ENCODE results near the gene DLG5. TPM values are rescaled to one million over a fixed set of nuclear protein-coding genes. Genes with fewer than 3 reads are reported as not detected.
A peak's percentile ranks its signal among the peaks of the same experiment; 100 is the strongest.

The DLG5 gene, protein sequence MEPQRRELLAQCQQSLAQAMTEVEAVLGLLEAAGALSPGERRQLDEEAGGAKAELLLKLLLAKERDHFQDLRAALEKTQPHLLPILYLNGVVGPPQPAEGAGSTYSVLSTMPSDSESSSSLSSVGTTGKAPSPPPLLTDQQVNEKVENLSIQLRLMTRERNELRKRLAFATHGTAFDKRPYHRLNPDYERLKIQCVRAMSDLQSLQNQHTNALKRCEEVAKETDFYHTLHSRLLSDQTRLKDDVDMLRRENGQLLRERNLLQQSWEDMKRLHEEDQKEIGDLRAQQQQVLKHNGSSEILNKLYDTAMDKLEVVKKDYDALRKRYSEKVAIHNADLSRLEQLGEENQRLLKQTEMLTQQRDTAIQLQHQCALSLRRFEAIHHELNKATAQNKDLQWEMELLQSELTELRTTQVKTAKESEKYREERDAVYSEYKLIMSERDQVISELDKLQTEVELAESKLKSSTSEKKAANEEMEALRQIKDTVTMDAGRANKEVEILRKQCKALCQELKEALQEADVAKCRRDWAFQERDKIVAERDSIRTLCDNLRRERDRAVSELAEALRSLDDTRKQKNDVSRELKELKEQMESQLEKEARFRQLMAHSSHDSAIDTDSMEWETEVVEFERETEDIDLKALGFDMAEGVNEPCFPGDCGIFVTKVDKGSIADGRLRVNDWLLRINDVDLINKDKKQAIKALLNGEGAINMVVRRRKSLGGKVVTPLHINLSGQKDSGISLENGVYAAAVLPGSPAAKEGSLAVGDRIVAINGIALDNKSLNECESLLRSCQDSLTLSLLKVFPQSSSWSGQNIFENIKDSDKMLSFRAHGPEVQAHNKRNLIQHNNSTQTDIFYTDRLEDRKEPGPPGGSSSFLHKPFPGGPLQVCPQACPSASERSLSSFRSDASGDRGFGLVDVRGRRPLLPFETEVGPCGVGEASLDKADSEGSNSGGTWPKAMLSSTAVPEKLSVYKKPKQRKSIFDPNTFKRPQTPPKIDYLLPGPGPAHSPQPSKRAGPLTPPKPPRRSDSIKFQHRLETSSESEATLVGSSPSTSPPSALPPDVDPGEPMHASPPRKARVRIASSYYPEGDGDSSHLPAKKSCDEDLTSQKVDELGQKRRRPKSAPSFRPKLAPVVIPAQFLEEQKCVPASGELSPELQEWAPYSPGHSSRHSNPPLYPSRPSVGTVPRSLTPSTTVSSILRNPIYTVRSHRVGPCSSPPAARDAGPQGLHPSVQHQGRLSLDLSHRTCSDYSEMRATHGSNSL (N-terminal part only)
- 38.0 and 45.3 TPM in 2 replicates for total RNA-seq

DNA sequence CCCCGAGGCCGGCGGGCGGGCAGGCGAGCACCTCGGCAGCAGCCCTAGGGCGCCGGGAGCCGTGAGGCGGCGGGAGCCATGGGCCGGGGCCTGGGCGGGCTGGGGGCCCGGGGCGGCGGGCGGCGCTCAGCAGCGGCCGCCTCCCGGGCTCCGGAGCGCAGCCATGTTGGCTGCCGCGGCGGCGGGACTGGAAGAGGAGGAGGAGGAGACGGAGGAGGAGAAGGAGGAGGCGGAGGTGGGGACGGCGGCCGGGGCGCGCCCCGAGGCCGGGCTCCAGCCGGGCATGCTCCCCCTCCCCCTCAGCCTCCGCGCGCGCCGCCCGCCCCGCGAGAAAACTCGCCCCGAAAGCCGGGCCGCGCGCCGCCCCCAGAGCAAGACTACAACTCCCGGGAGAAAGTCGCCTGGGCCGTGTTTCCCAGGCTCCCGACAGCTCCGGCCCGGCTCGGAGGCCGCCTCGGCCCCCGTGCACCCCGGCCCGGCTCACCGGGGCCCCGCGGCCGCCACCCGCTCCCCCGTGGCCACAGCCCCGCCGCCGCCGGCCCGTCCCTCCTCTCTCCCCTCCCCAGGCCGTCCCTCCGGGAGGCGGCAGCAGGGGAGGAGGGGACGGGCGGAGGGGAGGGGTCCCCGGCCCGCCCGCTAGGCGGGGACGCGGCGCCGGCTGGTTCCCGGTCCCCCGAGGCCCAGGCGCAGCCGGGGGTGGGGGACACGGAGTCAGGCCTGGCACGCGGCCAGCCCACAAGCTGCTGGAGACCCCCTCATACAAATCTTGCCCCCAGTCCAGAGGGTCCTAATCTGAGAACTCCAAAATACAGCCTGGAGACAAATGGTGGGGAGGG, at the start of gene DLG5:
TSS of gene DLG5 (minus strand) at position 190 of the 836 bp plus-strand sequence. CDS start 235 bp downstream, outside the sequence.
- TF ChIP-seq, protein P1, sequence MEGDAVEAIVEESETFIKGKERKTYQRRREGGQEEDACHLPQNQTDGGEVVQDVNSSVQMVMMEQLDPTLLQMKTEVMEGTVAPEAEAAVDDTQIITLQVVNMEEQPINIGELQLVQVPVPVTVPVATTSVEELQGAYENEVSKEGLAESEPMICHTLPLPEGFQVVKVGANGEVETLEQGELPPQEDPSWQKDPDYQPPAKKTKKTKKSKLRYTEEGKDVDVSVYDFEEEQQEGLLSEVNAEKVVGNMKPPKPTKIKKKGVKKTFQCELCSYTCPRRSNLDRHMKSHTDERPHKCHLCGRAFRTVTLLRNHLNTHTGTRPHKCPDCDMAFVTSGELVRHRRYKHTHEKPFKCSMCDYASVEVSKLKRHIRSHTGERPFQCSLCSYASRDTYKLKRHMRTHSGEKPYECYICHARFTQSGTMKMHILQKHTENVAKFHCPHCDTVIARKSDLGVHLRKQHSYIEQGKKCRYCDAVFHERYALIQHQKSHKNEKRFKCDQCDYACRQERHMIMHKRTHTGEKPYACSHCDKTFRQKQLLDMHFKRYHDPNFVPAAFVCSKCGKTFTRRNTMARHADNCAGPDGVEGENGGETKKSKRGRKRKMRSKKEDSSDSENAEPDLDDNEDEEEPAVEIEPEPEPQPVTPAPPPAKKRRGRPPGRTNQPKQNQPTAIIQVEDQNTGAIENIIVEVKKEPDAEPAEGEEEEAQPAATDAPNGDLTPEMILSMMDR (IDR thresholded peaks at IDR 0.05; ENCODE audit: insufficient read depth, low read length, severe bottlenecking), result no peak
- Histone ChIP-seq H3K36me3 (ENCODE audit: control insufficient read depth, insufficient read depth, low read length) (peaks cover 2% of the 10 kb centered on the region), H3K27me3 (ENCODE audit: control insufficient read depth, insufficient read depth, low read length) (no peaks in the 10 kb centered on the region), H3K4me3 (ENCODE audit: low read depth, low read length) (peak within 1 kb of the TSS; percentile 72)
- no peak for FAIRE-seq
- DNase-seq (ENCODE audit: low read depth), result no peak

DNA sequence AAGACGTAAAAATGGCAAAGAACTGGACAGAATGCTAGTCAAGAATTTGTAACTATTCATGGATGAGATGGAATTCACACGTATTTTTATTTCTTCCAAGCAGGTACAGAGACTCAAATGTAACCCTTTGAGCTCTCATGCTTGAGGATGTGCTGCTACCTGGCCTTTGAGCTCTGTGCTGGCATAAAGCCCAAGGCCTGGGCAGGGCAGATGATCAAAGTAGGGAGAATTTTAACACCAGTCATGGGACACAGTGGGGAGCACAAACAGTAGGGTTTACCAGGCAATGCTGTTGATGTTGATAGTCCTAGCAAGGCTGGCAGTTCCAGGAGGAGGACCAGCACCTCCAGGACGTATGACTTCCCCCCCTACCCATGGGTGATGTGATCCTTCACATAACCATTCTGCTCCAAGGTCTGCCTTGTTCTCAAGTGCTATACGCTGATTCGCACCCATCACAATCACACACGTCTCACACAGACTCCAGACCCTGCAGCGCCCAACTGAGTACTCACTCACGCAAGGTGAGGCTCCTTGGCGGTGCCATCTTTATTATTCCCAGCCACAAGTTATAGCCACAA, 48.6 kb upstream of the DLG5 start:
- no peak overlapping the region for H3K4me3 ChIP-seq (ENCODE audit: low read depth, low read length)
- H3K36me3 ChIP-seq (ENCODE audit: control insufficient read depth, insufficient read depth, low read length), result peaks cover 11% of the 10 kb centered on the region
- H3K27me3 ChIP-seq (ENCODE audit: control insufficient read depth, insufficient read depth, low read length), result no peaks in the 10 kb centered on the region
- DNase-seq (ENCODE audit: low read depth), result no peak
- no peak for FAIRE-seq
- TF ChIP-seq, protein P1 (IDR thresholded peaks at IDR 0.05; ENCODE audit: insufficient read depth, low read length, severe bottlenecking), result no peak

DNA sequence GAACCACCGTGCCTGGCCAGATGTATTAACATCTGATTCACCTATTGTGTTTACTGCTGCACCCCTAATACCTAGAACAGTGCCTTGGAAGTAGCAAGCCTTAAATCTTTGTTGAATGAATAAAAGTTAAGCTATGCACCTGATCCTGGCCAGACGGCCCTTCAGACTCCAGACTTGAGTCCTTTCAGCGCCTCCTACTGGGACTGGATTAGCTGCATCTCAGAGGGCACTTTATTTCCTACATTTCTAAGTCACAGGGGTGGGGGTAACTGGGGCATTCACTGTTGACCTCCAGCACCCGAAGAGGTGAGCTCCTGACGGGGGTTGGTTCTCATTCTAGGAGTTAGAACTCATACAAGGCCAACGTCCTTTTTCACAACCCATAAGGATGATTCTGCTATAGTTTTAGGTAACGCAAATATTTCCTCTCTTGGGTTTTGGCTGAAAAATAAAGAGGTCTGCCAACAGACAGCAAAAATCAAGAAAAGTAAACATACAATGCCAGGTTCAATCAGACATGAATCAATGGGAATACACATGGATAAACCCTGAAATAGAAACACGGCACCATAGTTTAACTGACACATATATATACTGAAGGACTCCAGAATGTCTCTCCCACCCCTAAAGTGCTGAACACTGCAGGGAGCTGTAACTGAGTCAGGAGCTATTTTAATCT, 48.0 kb upstream of the DLG5 start:
- FAIRE-seq (no peak), DNase-seq (ENCODE audit: low read depth) (peak; percentile 64)
- Histone ChIP-seq H3K27me3 (ENCODE audit: control insufficient read depth, insufficient read depth, low read length) (no peaks in the 10 kb centered on the region), H3K4me3 (ENCODE audit: low read depth, low read length) (no peak overlapping the region), H3K36me3 (ENCODE audit: control insufficient read depth, insufficient read depth, low read length) (peaks cover 8% of the 10 kb centered on the region)
- TF ChIP-seq, protein P1 (IDR thresholded peaks at IDR 0.05; ENCODE audit: insufficient read depth, low read length, severe bottlenecking), result peak; percentile 64

DNA sequence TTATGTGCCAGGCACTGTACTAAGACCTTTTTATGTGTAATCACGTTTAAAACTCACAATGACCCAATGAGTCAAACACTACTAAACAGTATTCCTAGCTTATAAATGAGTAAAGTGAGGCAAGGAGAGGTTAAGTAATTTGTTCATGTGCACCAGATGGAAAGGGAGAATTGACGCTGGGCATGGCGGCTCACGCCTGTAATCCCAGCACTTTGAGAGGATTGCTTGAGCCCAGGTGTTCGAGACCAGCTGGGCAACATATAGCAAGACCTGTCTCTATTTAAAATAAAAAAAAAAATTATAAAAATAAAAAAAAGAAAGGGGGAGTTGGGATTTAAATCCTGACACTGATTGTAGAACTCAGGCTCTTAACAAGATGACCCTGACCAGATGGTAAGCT, 46.7 kb upstream of the DLG5 start:
- H3K27me3 ChIP-seq (ENCODE audit: control insufficient read depth, insufficient read depth, low read length), result no peaks in the 10 kb centered on the region
- TF ChIP-seq, protein P1 (IDR thresholded peaks at IDR 0.05; ENCODE audit: insufficient read depth, low read length, severe bottlenecking), result no peak
- FAIRE-seq (no peak), DNase-seq (ENCODE audit: low read depth) (no peak)
- H3K36me3 ChIP-seq (ENCODE audit: control insufficient read depth, insufficient read depth, low read length), result peaks cover 3% of the 10 kb centered on the region
- H3K4me3 ChIP-seq (ENCODE audit: low read depth, low read length), result no peak overlapping the region
